HepG2 (cell line): ENCODE results near the gene TUBB4B. TPM values are rescaled to one million over a fixed set of nuclear protein-coding genes. Genes with fewer than 3 reads are reported as not detected.

ENCODE experiments used
- HNRNPUL1 ChIP-seq: fragments of 200-400 bp; formaldehyde crosslinking; IDR thresholded peaks from 2 replicates; pipeline ENCODE4 v1.6.1; 2017; ENCODE audit warnings: low read depth, mild to moderate bottlenecking, low read length, moderate library complexity
- KDM5B ChIP-seq: sonication (generic); formaldehyde crosslinking; IDR thresholded peaks from 2 replicates; pipeline ENCODE4 v1.4.0; 2020; ENCODE audit warnings: missing genetic modification reagents, mild to moderate bottlenecking, borderline replicate concordance
- KLF13 ChIP-seq: sonication (generic); formaldehyde crosslinking; IDR thresholded peaks from 2 replicates; pipeline ENCODE4 v1.4.0; 2020; ENCODE audit warnings: mild to moderate bottlenecking, missing genetic modification reagents
- KLF9 ChIP-seq: IDR thresholded peaks from 2 replicates; pipeline ENCODE4 v1.6.1; 2016; ENCODE audit warnings: low read depth
- PHF8 ChIP-seq: sonication (generic); formaldehyde crosslinking; IDR thresholded peaks from 2 replicates; pipeline ENCODE4 v1.5.0; 2020; ENCODE audit warnings: missing genetic modification reagents
- SMARCE1 ChIP-seq: fragments of 450-650 bp; IDR thresholded peaks from 2 replicates; pipeline ENCODE4 v1.6.1; 2017; ENCODE audit warnings: borderline replicate concordance
- SP5 ChIP-seq: IDR thresholded peaks from 2 replicates; pipeline ENCODE4 v1.6.1; 2016; ENCODE audit warnings: low read depth, borderline replicate concordance
- ZMYM4 ChIP-seq: sonication (generic); formaldehyde crosslinking; IDR thresholded peaks from 2 replicates; pipeline ENCODE4 v1.8.1; 2023; ENCODE audit warnings: mild to moderate bottlenecking, missing genetic modification reagents
- ZNF124 ChIP-seq: sonication (generic); formaldehyde crosslinking; IDR thresholded peaks from 2 replicates; pipeline ENCODE4 v1.4.0; 2020; ENCODE audit warnings: missing genetic modification reagents
- ZNF441 ChIP-seq: sonication (generic); formaldehyde crosslinking; IDR thresholded peaks from 2 replicates; pipeline ENCODE4 v1.7.0; 2021; ENCODE audit warnings: missing genetic modification reagents, borderline replicate concordance
- ZNF460 ChIP-seq: sonication (generic); formaldehyde crosslinking; IDR thresholded peaks from 2 replicates; pipeline ENCODE4 v1.5.1; 2020; ENCODE audit warnings: missing genetic modification reagents, mild to moderate bottlenecking, borderline replicate concordance
- polyA plus RNA-seq, 8 experiments: library from polyadenylated mRNA; depleted of rRNA in 3 of 8; stranded (reverse) in 7 of 8; unstranded in 1 of 8; fragments of >200 nt; fragmentation: Illumina TruSeq in 4 of 8; extraction: Trizol in 4 of 8; gene quantifications; 2 replicates each; pipeline versions ENCODE4 v1.2.1 to v1.2.3, GENCODE V29; 2011 to 2016; ENCODE audit warnings: low read depth in 4 of 8, missing spikeins in 1 of 8, mixed read lengths in 1 of 8; ENCODE audit not compliant: insufficient read depth in 1 of 8
- total RNA-seq, 5 experiments: library from RNA; depleted of rRNA; stranded (reverse); fragments of >200 nt; fragmentation: Illumina TruSeq; extraction: Trizol; gene quantifications; 2 replicates each; pipeline ENCODE4 v1.2.3, GENCODE V29; 2016; ENCODE audit warnings: low read depth in 1 of 5
- TF ChIP-seq, protein P1 (sequence below), 2 experiments: sonication (generic) in 1 of 2; formaldehyde crosslinking in 1 of 2; IDR thresholded peaks; 2 replicates each; pipeline versions ENCODE4 v1.4.0 to v1.6.1; 2016 to 2020; ENCODE audit warnings: borderline replicate concordance in 1 of 2, low read depth in 1 of 2, mild to moderate bottlenecking in 1 of 2, missing genetic modification reagents in 1 of 2
- TF ChIP-seq, protein P2 (sequence below): sonication (generic); IDR thresholded peaks from 2 replicates; pipeline ENCODE4 v1.6.1; 2016; ENCODE audit warnings: low read depth, borderline replicate concordance
- TF ChIP-seq, protein P3 (sequence below): sonication (generic); formaldehyde crosslinking; IDR thresholded peaks from 2 replicates; pipeline ENCODE4 v1.9.0; 2022; ENCODE audit warnings: missing genetic modification reagents, mild to moderate bottlenecking, borderline replicate concordance
- TF ChIP-seq, protein P4 (sequence below): sonication (generic); formaldehyde crosslinking; IDR thresholded peaks from 2 replicates; pipeline ENCODE4 v1.5.0; 2020; ENCODE audit warnings: mild to moderate bottlenecking, missing genetic modification reagents, moderate library complexity
- TF ChIP-seq, protein P5 (sequence below): IDR thresholded peaks from 2 replicates; pipeline ENCODE4 v1.6.1; 2012; ENCODE audit warnings: inconsistent platforms

Gene TUBB4B
- total and polyA plus RNA-seq, 2 of the 13 experiments (the other 11 are each of a cell fraction or from before 2014, with no cell fraction given), result 182 to 412 TPM

DNA sequence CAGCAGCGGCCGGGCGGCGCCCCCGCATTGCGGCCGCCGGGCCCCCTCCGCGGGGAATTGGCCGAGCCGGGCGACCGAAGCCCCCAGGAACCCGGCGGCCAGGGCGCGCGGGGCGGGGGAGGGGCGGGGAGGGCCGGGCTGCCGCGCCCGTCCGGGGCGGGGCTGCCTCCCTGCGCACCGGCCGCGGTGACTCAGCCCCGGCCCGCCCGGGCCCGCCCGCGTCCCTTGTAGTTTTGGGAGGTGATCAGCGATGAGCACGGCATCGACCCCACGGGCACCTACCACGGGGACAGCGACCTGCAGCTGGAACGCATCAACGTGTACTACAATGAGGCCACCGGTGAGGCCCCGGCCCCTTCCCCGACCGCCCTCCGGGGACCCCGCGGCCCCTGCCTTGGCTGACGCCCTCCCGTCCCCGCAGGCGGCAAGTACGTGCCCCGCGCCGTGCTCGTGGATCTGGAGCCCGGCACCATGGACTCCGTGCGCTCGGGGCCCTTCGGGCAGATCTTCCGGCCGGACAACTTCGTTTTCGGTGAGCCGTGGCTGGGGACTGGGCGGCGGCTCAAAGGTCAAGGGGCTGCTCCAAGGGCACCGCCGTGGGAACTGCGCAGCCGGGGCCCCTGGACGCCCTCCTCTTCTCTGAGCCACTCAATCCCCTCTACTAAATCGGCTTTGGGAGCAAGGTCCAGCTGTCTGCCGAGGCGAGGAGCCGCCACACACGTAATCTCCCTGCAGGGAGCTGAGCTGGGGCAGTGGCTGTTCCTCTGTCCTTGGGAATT, 592 bp downstream of the TUBB4B start (continued):
- TF ChIP-seq, protein P1, sequence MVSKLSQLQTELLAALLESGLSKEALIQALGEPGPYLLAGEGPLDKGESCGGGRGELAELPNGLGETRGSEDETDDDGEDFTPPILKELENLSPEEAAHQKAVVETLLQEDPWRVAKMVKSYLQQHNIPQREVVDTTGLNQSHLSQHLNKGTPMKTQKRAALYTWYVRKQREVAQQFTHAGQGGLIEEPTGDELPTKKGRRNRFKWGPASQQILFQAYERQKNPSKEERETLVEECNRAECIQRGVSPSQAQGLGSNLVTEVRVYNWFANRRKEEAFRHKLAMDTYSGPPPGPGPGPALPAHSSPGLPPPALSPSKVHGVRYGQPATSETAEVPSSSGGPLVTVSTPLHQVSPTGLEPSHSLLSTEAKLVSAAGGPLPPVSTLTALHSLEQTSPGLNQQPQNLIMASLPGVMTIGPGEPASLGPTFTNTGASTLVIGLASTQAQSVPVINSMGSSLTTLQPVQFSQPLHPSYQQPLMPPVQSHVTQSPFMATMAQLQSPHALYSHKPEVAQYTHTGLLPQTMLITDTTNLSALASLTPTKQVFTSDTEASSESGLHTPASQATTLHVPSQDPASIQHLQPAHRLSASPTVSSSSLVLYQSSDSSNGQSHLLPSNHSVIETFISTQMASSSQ (IDR thresholded peaks at IDR 0.05; ENCODE audit: low read depth), result no peak
- TF ChIP-seq, protein P1 (CRISPR knock-in tag; IDR thresholded peaks at IDR 0.05; ENCODE audit: borderline replicate concordance), result no peak
- TF ChIP-seq, protein P2, sequence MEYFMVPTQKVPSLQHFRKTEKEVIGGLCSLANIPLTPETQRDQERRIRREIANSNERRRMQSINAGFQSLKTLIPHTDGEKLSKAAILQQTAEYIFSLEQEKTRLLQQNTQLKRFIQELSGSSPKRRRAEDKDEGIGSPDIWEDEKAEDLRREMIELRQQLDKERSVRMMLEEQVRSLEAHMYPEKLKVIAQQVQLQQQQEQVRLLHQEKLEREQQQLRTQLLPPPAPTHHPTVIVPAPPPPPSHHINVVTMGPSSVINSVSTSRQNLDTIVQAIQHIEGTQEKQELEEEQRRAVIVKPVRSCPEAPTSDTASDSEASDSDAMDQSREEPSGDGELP, result peak; percentile 14; the same call in 1 of the 2 replicates
- TF ChIP-seq KLF13 (no peak), ZNF124 (CRISPR knock-in tag) (no peak), ZNF441 (CRISPR knock-in tag) (peak; percentile 29; the same call in 1 of the 2 replicates), SMARCE1 (no peak), KDM5B (CRISPR knock-in tag) (peak; percentile 28; the same call in 1 of the 2 replicates), ZMYM4 (CRISPR knock-in tag) (no peak), HNRNPUL1 (no peak), ZNF460 (CRISPR knock-in tag) (no peak), SP5 (CRISPR knock-in tag) (0 out of 2 replicates have a peak, but pooled peaks have one; percentile 4), PHF8 (no peak), KLF9 (CRISPR knock-in tag) (no peak)
- TF ChIP-seq, protein P3, sequence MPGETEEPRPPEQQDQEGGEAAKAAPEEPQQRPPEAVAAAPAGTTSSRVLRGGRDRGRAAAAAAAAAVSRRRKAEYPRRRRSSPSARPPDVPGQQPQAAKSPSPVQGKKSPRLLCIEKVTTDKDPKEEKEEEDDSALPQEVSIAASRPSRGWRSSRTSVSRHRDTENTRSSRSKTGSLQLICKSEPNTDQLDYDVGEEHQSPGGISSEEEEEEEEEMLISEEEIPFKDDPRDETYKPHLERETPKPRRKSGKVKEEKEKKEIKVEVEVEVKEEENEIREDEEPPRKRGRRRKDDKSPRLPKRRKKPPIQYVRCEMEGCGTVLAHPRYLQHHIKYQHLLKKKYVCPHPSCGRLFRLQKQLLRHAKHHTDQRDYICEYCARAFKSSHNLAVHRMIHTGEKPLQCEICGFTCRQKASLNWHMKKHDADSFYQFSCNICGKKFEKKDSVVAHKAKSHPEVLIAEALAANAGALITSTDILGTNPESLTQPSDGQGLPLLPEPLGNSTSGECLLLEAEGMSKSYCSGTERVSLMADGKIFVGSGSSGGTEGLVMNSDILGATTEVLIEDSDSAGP (CRISPR knock-in tag), result no peak
- TF ChIP-seq, protein P4, sequence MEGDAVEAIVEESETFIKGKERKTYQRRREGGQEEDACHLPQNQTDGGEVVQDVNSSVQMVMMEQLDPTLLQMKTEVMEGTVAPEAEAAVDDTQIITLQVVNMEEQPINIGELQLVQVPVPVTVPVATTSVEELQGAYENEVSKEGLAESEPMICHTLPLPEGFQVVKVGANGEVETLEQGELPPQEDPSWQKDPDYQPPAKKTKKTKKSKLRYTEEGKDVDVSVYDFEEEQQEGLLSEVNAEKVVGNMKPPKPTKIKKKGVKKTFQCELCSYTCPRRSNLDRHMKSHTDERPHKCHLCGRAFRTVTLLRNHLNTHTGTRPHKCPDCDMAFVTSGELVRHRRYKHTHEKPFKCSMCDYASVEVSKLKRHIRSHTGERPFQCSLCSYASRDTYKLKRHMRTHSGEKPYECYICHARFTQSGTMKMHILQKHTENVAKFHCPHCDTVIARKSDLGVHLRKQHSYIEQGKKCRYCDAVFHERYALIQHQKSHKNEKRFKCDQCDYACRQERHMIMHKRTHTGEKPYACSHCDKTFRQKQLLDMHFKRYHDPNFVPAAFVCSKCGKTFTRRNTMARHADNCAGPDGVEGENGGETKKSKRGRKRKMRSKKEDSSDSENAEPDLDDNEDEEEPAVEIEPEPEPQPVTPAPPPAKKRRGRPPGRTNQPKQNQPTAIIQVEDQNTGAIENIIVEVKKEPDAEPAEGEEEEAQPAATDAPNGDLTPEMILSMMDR (CRISPR knock-in tag), result peak; percentile 7; the same call in 1 of the 2 replicates
- TF ChIP-seq, protein P5, sequence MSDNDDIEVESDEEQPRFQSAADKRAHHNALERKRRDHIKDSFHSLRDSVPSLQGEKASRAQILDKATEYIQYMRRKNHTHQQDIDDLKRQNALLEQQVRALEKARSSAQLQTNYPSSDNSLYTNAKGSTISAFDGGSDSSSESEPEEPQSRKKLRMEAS, result no peak
